A549 (cell line): Measurements from ENCODE around the gene NIM1K. TPM values are rescaled to one million over a fixed set of nuclear protein-coding genes. Genes with fewer than 3 reads are reported as not detected.

ENCODE experiments used
- ATAC-seq, 2 experiments: fragments of 200-7000 bp in 1 of 2; fragments of >200 bp in 1 of 2; cut with Nextera tagmentation in 1 of 2; cut with Tn5 transposase in 1 of 2; 3 replicates each; pipeline versions ENCODE4 v1.8.0 to v1.9.1; 2018 to 2020; ENCODE audit warnings: mild to moderate bottlenecking in 1 of 2, moderate library complexity in 1 of 2
- CTCF ChIA-PET: fragments of 300-600 bp; sonication (Branson Sonifier 250); formaldehyde crosslinking; extraction: SDS; loops from one replicate; lab custom pipeline; 2021; ENCODE audit warnings: antibody characterized with exemption, inconsistent platforms; lab: Yijun Ruan, JAX
- POLR2A ChIA-PET: fragments of 350-600 bp; formaldehyde crosslinking; extraction: SDS; loops from one replicate; lab custom pipeline; 2021; ENCODE audit warnings: antibody characterized with exemption, inconsistent platforms; lab: Yijun Ruan, JAX
- DNase-seq, 2 experiments: peaks; one replicate each; pipeline versions ENCODE4 v3.0.0 to v3.0.0-alpha.2; 2011 to 2016; ENCODE audit warnings: low read depth in 1 of 2, low spot score in 1 of 2
- FAIRE-seq: peaks from 2 replicates; lab custom pipeline; 2011; peaks lifted over from hg19 to GRCh38; lab: Jason Lieb, UNC
- H3K27ac ChIP-seq, 2 experiments: fragments of >200 bp; sonication (Bioruptor Twin); formaldehyde crosslinking; 3 replicates each; pipeline ENCODE4 v1.5.1; 2016 to 2017
- H3K4me1 ChIP-seq: fragments of >200 bp; sonication (Bioruptor Twin); formaldehyde crosslinking; 3 replicates; pipeline ENCODE4 v1.6.1; 2016
- H3K4me2 ChIP-seq: fragments of >200 bp; sonication (Bioruptor Twin); formaldehyde crosslinking; 3 replicates; pipeline ENCODE4 v1.6.1; 2016
- H3K4me3 ChIP-seq: fragments of >200 bp; sonication (Bioruptor Twin); formaldehyde crosslinking; 3 replicates; pipeline ENCODE4 v1.5.1; 2016
- H3K9me3 ChIP-seq: fragments of >200 bp; sonication (Bioruptor Twin); formaldehyde crosslinking; 3 replicates; pipeline ENCODE4 v1.6.1; 2016
- CEBPB ChIP-seq, 2 experiments: fragments of >200 bp in 1 of 2; sonication (Bioruptor Twin) in 1 of 2; formaldehyde crosslinking in 1 of 2; IDR thresholded peaks; 2 replicates each; pipeline ENCODE4 v1.6.1; 2012 to 2016
- CHD4 ChIP-seq: fragments of 200-600 bp; sonication (generic); IDR thresholded peaks from 2 replicates; pipeline ENCODE4 v1.6.1; 2016; ENCODE audit warnings: antibody characterized with exemption, mild to moderate bottlenecking, borderline replicate concordance
- EP300 ChIP-seq, 2 experiments: fragments of >200 bp; sonication (Bioruptor Twin); formaldehyde crosslinking; IDR thresholded peaks; 2 replicates in 1 of 2; 3 replicates in 1 of 2; pipeline ENCODE4 v1.6.1; 2016 to 2017
- ESRRA ChIP-seq: fragments of 150-350 bp; IDR thresholded peaks from 2 replicates; pipeline ENCODE4 v1.6.1; 2014; ENCODE audit warnings: mild to moderate bottlenecking, low read length, borderline replicate concordance
- FOSB ChIP-seq: fragments of 250-450 bp; sonication (Bioruptor Pico); IDR thresholded peaks from 2 replicates; pipeline ENCODE4 v1.5.0; 2020; ENCODE audit warnings: mild to moderate bottlenecking, moderate library complexity
- FOXS1 ChIP-seq: fragments of 250-450 bp; sonication (Bioruptor Pico); IDR thresholded peaks from 2 replicates; pipeline ENCODE4 v1.5.0; 2020; ENCODE audit warnings: mild to moderate bottlenecking, moderate library complexity
- HOXB13 ChIP-seq: fragments of 250-450 bp; sonication (Bioruptor Pico); IDR thresholded peaks from 2 replicates; pipeline ENCODE4 v1.5.0; 2020; ENCODE audit warnings: low read depth, mild to moderate bottlenecking, moderate library complexity
- HOXB5 ChIP-seq: fragments of 250-450 bp; sonication (Bioruptor Pico); IDR thresholded peaks from 2 replicates; pipeline ENCODE4 v1.5.0; 2020; ENCODE audit warnings: mild to moderate bottlenecking, moderate library complexity
- JUN ChIP-seq, 2 experiments: fragments of >200 bp; sonication (Bioruptor Twin); formaldehyde crosslinking; IDR thresholded peaks; 2 replicates in 1 of 2; 3 replicates in 1 of 2; pipeline ENCODE4 v1.6.1; 2016 to 2017
- JUNB ChIP-seq: fragments of >200 bp; sonication (Bioruptor Twin); formaldehyde crosslinking; IDR thresholded peaks from 2 replicates; pipeline ENCODE4 v1.6.1; 2016
- KDM5A ChIP-seq: fragments of 200-600 bp; sonication (generic); IDR thresholded peaks from 2 replicates; pipeline ENCODE4 v1.6.1; 2016; ENCODE audit warnings: antibody characterized with exemption, mild to moderate bottlenecking
- MAZ ChIP-seq: fragments of 150-350 bp; IDR thresholded peaks from 2 replicates; pipeline ENCODE4 v1.6.1; 2014; ENCODE audit warnings: antibody characterized with exemption, low read depth, low read length, borderline replicate concordance
- NPAS2 ChIP-seq: fragments of 250-450 bp; sonication (Bioruptor Pico); IDR thresholded peaks from 2 replicates; pipeline ENCODE4 v1.8.0; 2022; ENCODE audit warnings: mild to moderate bottlenecking, moderate library complexity, borderline replicate concordance
- NR3C1 ChIP-seq: fragments of >200 bp; sonication (Bioruptor Twin); formaldehyde crosslinking; IDR thresholded peaks from 3 replicates; pipeline ENCODE4 v1.6.1; 2017
- PHF8 ChIP-seq: fragments of 200-600 bp; sonication (generic); IDR thresholded peaks from 2 replicates; pipeline ENCODE4 v1.6.1; 2016; ENCODE audit warnings: low read depth, mild to moderate bottlenecking, antibody characterized with exemption, moderate library complexity, borderline replicate concordance
- POLR2A ChIP-seq: IDR thresholded peaks from 2 replicates; pipeline ENCODE4 v1.6.1; 2012; ENCODE audit warnings: mild to moderate bottlenecking, low read length
- POLR2AphosphoS2 ChIP-seq: conservative IDR thresholded peaks from 2 replicates; pipeline ENCODE4 v1.6.1; 2012; ENCODE audit warnings: low read length, improper control_type of control experiment, inconsistent platforms
- RARB ChIP-seq: fragments of 250-450 bp; sonication (Bioruptor Pico); IDR thresholded peaks from 2 replicates; pipeline ENCODE4 v1.8.0; 2021; ENCODE audit warnings: mild to moderate bottlenecking, moderate library complexity
- RCOR1 ChIP-seq: fragments of 150-350 bp; IDR thresholded peaks from 2 replicates; pipeline ENCODE4 v1.6.1; 2014; ENCODE audit warnings: antibody characterized with exemption, low read length, low read depth
- SREBF2 ChIP-seq: fragments of 450-650 bp; IDR thresholded peaks from 2 replicates; pipeline ENCODE4 v1.6.1; 2014; ENCODE audit warnings: mild to moderate bottlenecking, moderate library complexity
- TFCP2L1 ChIP-seq: fragments of 250-450 bp; sonication (Bioruptor Pico); IDR thresholded peaks from 2 replicates; pipeline ENCODE4 v1.5.0; 2021; ENCODE audit warnings: mild to moderate bottlenecking
- ZNF302 ChIP-seq: fragments of 250-450 bp; sonication (Bioruptor Pico); IDR thresholded peaks from 2 replicates; pipeline ENCODE4 v1.9.0; 2021; ENCODE audit warnings: inconsistent platforms, mild to moderate bottlenecking, moderate library complexity
- WGBS: methylation state at CpG from one replicate; pipeline ENCODE4 v1.1.6; 2017; ENCODE audit errors: missing lambda C conversion rate; 5-methylcytosine and 5-hydroxymethylcytosine counted together
- polyA plus RNA-seq, 4 experiments: library from polyadenylated mRNA; depleted of rRNA in 3 of 4; stranded (reverse); fragments of >200 nt; fragmentation: RNase III in 1 of 4; extraction: RNeasy Plus Mini Kit Qiagen cat#74134 plus additional on column Dnase treatment in 1 of 4; gene quantifications; 2 replicates in 3 of 4; 3 replicates in 1 of 4; pipeline ENCODE4 v1.2.3, GENCODE V29; 2011 to 2017
- TF ChIP-seq, protein P1 (sequence below): IDR thresholded peaks from 2 replicates; pipeline ENCODE4 v1.6.1; 2012
- TF ChIP-seq, protein P2 (sequence below): fragments of 150-350 bp; IDR thresholded peaks from 2 replicates; pipeline ENCODE4 v1.6.1; 2014; ENCODE audit warnings: low read depth, mild to moderate bottlenecking, low read length
- TF ChIP-seq, protein P3 (sequence below): fragments of 250-450 bp; sonication (Bioruptor Pico); IDR thresholded peaks from 2 replicates; pipeline ENCODE4 v1.5.0; 2020; ENCODE audit warnings: low read depth, mild to moderate bottlenecking, moderate library complexity
- TF ChIP-seq, protein P4 (sequence below): fragments of 250-450 bp; sonication (Bioruptor Pico); IDR thresholded peaks from 2 replicates; pipeline ENCODE4 v1.5.0; 2021; ENCODE audit warnings: mild to moderate bottlenecking, moderate library complexity, borderline replicate concordance
- TF ChIP-seq, protein P5 (sequence below): IDR thresholded peaks from 2 replicates; pipeline ENCODE4 v1.6.1; 2012

Gene NIM1K
- polyA plus RNA-seq, 2 of the 4 experiments (the other 2 are of a cell fraction) = 0.06 to 0.23 TPM

GRCh38 chr5:43301653-43302091, 109.6 kb downstream of the NIM1K start:
- Histone ChIP-seq H3K4me3 (no peak overlapping the region), H3K9me3 (no peaks in the 10 kb centered on the region)
- no peak for FAIRE-seq
- WGBS = 91% methylated on average over 3 of the region's 3 CpGs
- TF ChIP-seq FOXS1 (no peak), MAZ (no peak), RCOR1 (no peak), SREBF2 (no peak), KDM5A (no peak), FOSB (CRISPR knock-in tag) (no peak), EP300 (IDR thresholded peaks at IDR 0.05) (no peak), CHD4 (no peak), NR3C1 (no peak), JUNB (no peak), ZNF302 (no peak), TFCP2L1 (CRISPR knock-in tag) (no peak)
- TF ChIP-seq, protein P1, sequence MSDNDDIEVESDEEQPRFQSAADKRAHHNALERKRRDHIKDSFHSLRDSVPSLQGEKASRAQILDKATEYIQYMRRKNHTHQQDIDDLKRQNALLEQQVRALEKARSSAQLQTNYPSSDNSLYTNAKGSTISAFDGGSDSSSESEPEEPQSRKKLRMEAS = no peak
- TF ChIP-seq, protein P2, sequence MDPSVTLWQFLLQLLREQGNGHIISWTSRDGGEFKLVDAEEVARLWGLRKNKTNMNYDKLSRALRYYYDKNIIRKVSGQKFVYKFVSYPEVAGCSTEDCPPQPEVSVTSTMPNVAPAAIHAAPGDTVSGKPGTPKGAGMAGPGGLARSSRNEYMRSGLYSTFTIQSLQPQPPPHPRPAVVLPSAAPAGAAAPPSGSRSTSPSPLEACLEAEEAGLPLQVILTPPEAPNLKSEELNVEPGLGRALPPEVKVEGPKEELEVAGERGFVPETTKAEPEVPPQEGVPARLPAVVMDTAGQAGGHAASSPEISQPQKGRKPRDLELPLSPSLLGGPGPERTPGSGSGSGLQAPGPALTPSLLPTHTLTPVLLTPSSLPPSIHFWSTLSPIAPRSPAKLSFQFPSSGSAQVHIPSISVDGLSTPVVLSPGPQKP = no peak
- TF ChIP-seq, protein P3, sequence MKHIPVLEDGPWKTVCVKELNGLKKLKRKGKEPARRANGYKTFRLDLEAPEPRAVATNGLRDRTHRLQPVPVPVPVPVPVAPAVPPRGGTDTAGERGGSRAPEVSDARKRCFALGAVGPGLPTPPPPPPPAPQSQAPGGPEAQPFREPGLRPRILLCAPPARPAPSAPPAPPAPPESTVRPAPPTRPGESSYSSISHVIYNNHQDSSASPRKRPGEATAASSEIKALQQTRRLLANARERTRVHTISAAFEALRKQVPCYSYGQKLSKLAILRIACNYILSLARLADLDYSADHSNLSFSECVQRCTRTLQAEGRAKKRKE (CRISPR knock-in tag) = no peak
- TF ChIP-seq, protein P4, sequence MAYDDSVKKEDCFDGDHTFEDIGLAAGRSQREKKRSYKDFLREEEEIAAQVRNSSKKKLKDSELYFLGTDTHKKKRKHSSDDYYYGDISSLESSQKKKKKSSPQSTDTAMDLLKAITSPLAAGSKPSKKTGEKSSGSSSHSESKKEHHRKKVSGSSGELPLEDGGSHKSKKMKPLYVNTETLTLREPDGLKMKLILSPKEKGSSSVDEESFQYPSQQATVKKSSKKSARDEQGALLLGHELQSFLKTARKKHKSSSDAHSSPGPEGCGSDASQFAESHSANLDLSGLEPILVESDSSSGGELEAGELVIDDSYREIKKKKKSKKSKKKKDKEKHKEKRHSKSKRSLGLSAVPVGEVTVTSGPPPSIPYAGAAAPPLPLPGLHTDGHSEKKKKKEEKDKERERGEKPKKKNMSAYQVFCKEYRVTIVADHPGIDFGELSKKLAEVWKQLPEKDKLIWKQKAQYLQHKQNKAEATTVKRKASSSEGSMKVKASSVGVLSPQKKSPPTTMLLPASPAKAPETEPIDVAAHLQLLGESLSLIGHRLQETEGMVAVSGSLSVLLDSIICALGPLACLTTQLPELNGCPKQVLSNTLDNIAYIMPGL = no peak
- TF ChIP-seq, all 56 proteins: peak for 0
- H3K27ac ChIP-seq = no peak overlapping the region
- H3K4me2 ChIP-seq = no peak overlapping the region
- ChIA-PET CTCF (interaction anchor here (0.5 to 1.3 kb wide), 2 partner anchors 88 to 999 kb away, joined by 3 to 5 read pairs; no protein-coding TSS in a partner anchor), POLR2A (interaction anchor here (1.0 kb wide), 1 partner anchor 12 kb away, joined by 3 read pairs; no protein-coding TSS in a partner anchor)
- ATAC-seq = no peak
- 0 out of 3 replicates have a peak, but pooled peaks cover 6% of the 10 kb centered on the region for H3K4me1 ChIP-seq
- no peak for DNase-seq

DNA sequence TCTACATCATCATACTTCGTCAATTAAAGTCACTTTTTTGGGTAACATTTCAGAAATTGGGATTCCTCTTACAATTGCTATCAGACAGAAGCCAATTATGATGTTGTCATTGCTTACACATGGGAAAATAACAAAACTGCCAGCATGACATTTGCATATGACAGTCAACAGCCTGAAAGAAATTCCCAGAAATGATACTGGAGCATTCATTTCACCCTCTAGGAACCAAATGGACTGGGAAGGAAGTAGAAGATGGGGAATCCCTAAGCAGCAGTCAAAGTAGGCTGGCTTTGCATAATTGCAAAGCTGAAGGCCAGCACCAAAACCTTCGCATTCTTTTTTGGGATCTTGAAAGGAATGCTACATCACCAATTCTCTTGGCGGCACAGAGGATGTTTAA, 110.5 kb downstream of the NIM1K start:
- no peak overlapping the region for H3K4me2 ChIP-seq
- 93% methylated on average over 3 of the region's 3 CpGs for WGBS
- H3K27ac ChIP-seq = no peak overlapping the region
- FAIRE-seq (no peak), ATAC-seq (no peak)
- TF ChIP-seq POLR2A = no peak
- TF ChIP-seq, protein P3 (CRISPR knock-in tag) = no peak
- no peak for TF ChIP-seq RARB (CRISPR knock-in tag)
- no peak for TF ChIP-seq SREBF2
- no peak for TF ChIP-seq JUN (IDR thresholded peaks at IDR 0.05)
- no peak for TF ChIP-seq HOXB5 (CRISPR knock-in tag)
- no peak for TF ChIP-seq POLR2AphosphoS2
- TF ChIP-seq EP300 (IDR thresholded peaks at IDR 0.05) = no peak
- TF ChIP-seq NPAS2 = no peak
- TF ChIP-seq CEBPB (IDR thresholded peaks at IDR 0.05) = no peak
- TF ChIP-seq JUNB = no peak
- TF ChIP-seq FOXS1 = no peak
- no peak for TF ChIP-seq ESRRA
- TF ChIP-seq, protein P5, sequence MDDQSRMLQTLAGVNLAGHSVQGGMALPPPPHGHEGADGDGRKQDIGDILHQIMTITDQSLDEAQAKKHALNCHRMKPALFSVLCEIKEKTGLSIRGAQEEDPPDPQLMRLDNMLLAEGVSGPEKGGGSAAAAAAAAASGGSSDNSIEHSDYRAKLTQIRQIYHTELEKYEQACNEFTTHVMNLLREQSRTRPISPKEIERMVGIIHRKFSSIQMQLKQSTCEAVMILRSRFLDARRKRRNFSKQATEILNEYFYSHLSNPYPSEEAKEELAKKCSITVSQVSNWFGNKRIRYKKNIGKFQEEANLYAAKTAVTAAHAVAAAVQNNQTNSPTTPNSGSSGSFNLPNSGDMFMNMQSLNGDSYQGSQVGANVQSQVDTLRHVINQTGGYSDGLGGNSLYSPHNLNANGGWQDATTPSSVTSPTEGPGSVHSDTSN = no peak
- TF ChIP-seq PHF8 = no peak
- no peak for TF ChIP-seq HOXB13 (CRISPR knock-in tag)
- TF ChIP-seq, all 56 proteins: peak for 0
- Histone ChIP-seq H3K4me1 (peaks cover 7% of the 10 kb centered on the region; the same call in 1 of the 3 replicates), H3K9me3 (no peaks in the 10 kb centered on the region), H3K4me3 (no peak overlapping the region)
- POLR2A ChIA-PET = no interaction called here
- CTCF ChIA-PET = interaction anchor here (0.5 to 5.1 kb wide), 4 partner anchors 10 to 998 kb away, joined by 3 to 34 read pairs (median 6); partner anchors contain the start of gene HMGCS1
- DNase-seq = no peak
